ENCODE measurements around the gene MMP20. TPM values are rescaled to one million over a fixed set of nuclear protein-coding genes. Genes with fewer than 3 reads are reported as not detected.

MMP20 gene
- total RNA-seq, 1 experiment from 2014 or later, result not detected

GRCh38 chr11:102637731-102638130 lies 12.6 kb upstream of the MMP20 start (continued):
- TF ChIP-seq AR (CRISPR knock-in tag; IDR thresholded peaks at IDR 0.05), result no peak
- TF ChIP-seq KAT7 (CRISPR knock-in tag; IDR thresholded peaks at IDR 0.05; ENCODE audit: borderline replicate concordance), result no peak
- no peak for TF ChIP-seq TEAD4 (CRISPR knock-in tag; IDR thresholded peaks at IDR 0.05)
- no peak for TF ChIP-seq ZNF281 (CRISPR knock-in tag; IDR thresholded peaks at IDR 0.05)
- no peak for TF ChIP-seq PRDM15 (CRISPR knock-in tag; IDR thresholded peaks at IDR 0.05)
- TF ChIP-seq, protein P1, sequence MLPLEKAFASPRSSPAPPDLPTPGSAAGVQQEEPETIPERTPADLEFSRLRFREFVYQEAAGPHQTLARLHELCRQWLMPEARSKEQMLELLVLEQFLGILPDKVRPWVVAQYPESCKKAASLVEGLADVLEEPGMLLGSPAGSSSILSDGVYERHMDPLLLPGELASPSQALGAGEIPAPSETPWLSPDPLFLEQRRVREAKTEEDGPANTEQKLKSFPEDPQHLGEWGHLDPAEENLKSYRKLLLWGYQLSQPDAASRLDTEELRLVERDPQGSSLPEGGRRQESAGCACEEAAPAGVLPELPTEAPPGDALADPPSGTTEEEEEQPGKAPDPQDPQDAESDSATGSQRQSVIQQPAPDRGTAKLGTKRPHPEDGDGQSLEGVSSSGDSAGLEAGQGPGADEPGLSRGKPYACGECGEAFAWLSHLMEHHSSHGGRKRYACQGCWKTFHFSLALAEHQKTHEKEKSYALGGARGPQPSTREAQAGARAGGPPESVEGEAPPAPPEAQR (CRISPR knock-in tag; IDR thresholded peaks at IDR 0.05), result no peak
- TF ChIP-seq ATF2 (CRISPR knock-in tag; IDR thresholded peaks at IDR 0.05; ENCODE audit: borderline replicate concordance, low read depth), result no peak

- ChIA-PET CTCF (no interaction called here), POLR2A (interaction anchor here (0.6 kb wide), 1 partner anchor 548 kb away, joined by 3 read pairs; no protein-coding TSS in a partner anchor)
- TF ChIP-seq CTCF (IDR thresholded peaks at IDR 0.05) (no peak), ZNF416 (CRISPR knock-in tag; IDR thresholded peaks at IDR 0.05) (no peak), AR (CRISPR knock-in tag; IDR thresholded peaks at IDR 0.05) (no peak), NFATC4 (CRISPR knock-in tag; IDR thresholded peaks at IDR 0.05) (no peak), ZNF281 (CRISPR knock-in tag; IDR thresholded peaks at IDR 0.05) (no peak), ZNF138 (CRISPR knock-in tag; conservative IDR thresholded peaks at IDR 0.05) (no peak)
- TF ChIP-seq, protein P2, sequence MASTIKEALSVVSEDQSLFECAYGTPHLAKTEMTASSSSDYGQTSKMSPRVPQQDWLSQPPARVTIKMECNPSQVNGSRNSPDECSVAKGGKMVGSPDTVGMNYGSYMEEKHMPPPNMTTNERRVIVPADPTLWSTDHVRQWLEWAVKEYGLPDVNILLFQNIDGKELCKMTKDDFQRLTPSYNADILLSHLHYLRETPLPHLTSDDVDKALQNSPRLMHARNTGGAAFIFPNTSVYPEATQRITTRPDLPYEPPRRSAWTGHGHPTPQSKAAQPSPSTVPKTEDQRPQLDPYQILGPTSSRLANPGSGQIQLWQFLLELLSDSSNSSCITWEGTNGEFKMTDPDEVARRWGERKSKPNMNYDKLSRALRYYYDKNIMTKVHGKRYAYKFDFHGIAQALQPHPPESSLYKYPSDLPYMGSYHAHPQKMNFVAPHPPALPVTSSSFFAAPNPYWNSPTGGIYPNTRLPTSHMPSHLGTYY (CRISPR knock-in tag; IDR thresholded peaks at IDR 0.05), result no peak
Measured at GRCh38 chr11:102633385-102634026, 8.4 kb upstream of the MMP20 start.

More at GRCh38 chr11:102633385-102634026, 8.4 kb upstream of the MMP20 start:
- peak; percentile 44; the same call in 1 of the 2 replicates for ATAC-seq
- H3K9me3 Mint-ChIP-seq, result peaks cover 4% of the 10 kb centered on the region; the same call in 1 of the 2 replicates
- no peaks in the 10 kb centered on the region for H3K27me3 Mint-ChIP-seq (ENCODE audit: low read depth)
- H3K36me3 Mint-ChIP-seq, result no peaks in the 10 kb centered on the region
- peaks cover 8% of the 10 kb centered on the region for H3K4me1 Mint-ChIP-seq
- no peak overlapping the region for H3K4me3 Mint-ChIP-seq
- DNase-seq (ENCODE audit: low spot score), result no peak
- no peak overlapping the region for H3K27ac Mint-ChIP-seq
